ENCODE measurements around the gene RSU1. TPM values are rescaled to one million over a fixed set of nuclear protein-coding genes. Genes with fewer than 3 reads are reported as not detected.

Gene RSU1
- total and polyA plus RNA-seq, 2 donors (not counting 3 experiments of a cell fraction or from before 2014, with no cell fraction given), result 80.2 to 104 TPM

GRCh38 chr10:16611037-16611436 lies 206.2 kb downstream of the RSU1 start:
- H3K4me1 ChIP-seq (ENCODE audit: control insufficient read depth, extremely low read depth, insufficient read depth, low read length), result no peaks in the 10 kb centered on the region
- no peak for TF ChIP-seq MYC (IDR thresholded peaks at IDR 0.05; ENCODE audit: low read depth, low read length)
- TF ChIP-seq EZH2 (IDR thresholded peaks at IDR 0.05; ENCODE audit: borderline replicate concordance, low read depth, low read length, severe bottlenecking), result no peak
- no peak for TF ChIP-seq JUN (IDR thresholded peaks at IDR 0.05; ENCODE audit: borderline replicate concordance, insufficient read depth, insufficient read length, low read depth)
- TF ChIP-seq GATA2 (IDR thresholded peaks at IDR 0.05; ENCODE audit: insufficient read depth, insufficient read length, low read depth, low read length), result no peak
- no peak for TF ChIP-seq MAX (IDR thresholded peaks at IDR 0.05; ENCODE audit: insufficient read depth, insufficient read length)
- no peak for TF ChIP-seq POLR2AphosphoS5 (IDR thresholded peaks at IDR 0.05; ENCODE audit: insufficient read depth, low read depth, low read length)
- no peak for TF ChIP-seq POLR2A (IDR thresholded peaks at IDR 0.05; ENCODE audit: low read depth, low read length)
- TF ChIP-seq FOS (IDR thresholded peaks at IDR 0.05; ENCODE audit: borderline replicate concordance, insufficient read depth, low read length), result no peak
- no peak for TF ChIP-seq CTCF (IDR thresholded peaks at IDR 0.05; ENCODE audit: extremely low read depth in 1 of 2, insufficient read depth in 1 of 2, low read depth in 1 of 2, low read length in 2 of 2)
- dilution Hi-C loops (cut with MboI; ENCODE audit: extremely low pct_ligation_motif_present, low sequenced_read_pairs) (no loop called here), intact Hi-C loops (cut with micrococcal nuclease) (no loop called here)
- ChIA-PET POLR2A (no interaction called here), CTCF (no interaction called here)
- H3K4me3 ChIP-seq (replicated peaks in 1 of 3; ENCODE audit: insufficient read depth in 1 of 3, low read depth in 1 of 3, low read length in 3 of 3), result no peak overlapping the region
- H3K4me2 ChIP-seq (ENCODE audit: insufficient read depth, low read length), result no peak overlapping the region
- no peaks in the 10 kb centered on the region for H3K79me2 ChIP-seq (ENCODE audit: control insufficient read depth, insufficient read depth, low read length)
- no peak for DNase-seq (ENCODE audit: low read depth, low spot score)
- no peaks in the 10 kb centered on the region for H3K9me1 ChIP-seq (replicated peaks; ENCODE audit: control insufficient read depth, extremely low read depth, insufficient read depth, low read length)
- no TSS peak for BruUV-seq (replicated peaks)
- no peaks in the 10 kb centered on the region for H3K9me3 ChIP-seq (replicated peaks; ENCODE audit: control insufficient read depth, insufficient read depth, low read length)
- no peaks in the 10 kb centered on the region for H3K36me3 ChIP-seq (ENCODE audit: control insufficient read depth in 2 of 2, extremely low read depth in 1 of 2, insufficient read depth in 2 of 2, low read length in 2 of 2)
- H2AFZ ChIP-seq (ENCODE audit: low read depth, low read length), result no peak overlapping the region
- H3K9ac ChIP-seq (replicated peaks; ENCODE audit: extremely low read depth, insufficient read depth, low read length), result no peak overlapping the region
- peaks cover 8% of the 10 kb centered on the region for H4K20me1 ChIP-seq (replicated peaks; ENCODE audit: control insufficient read depth, extremely low read depth, insufficient read depth, low read length)
- no peaks in the 10 kb centered on the region for H3K27me3 ChIP-seq (ENCODE audit: control insufficient read depth in 2 of 2, insufficient read depth in 2 of 2, low read length in 2 of 2)
- FAIRE-seq, result no peak
- no peak overlapping the region for H3K27ac ChIP-seq (ENCODE audit: insufficient read depth, low read depth, low read length)
